HG03066 (cell line): Measurements from ENCODE around the gene ABHD3.
A peak's percentile ranks its signal among the peaks of the same experiment; 100 is the strongest.
"Not testable (repeated sequence)": the region's sequence is repeated elsewhere in the genome, so short reads cannot be mapped to it uniquely, and the experiment has no call there.

Experiments
- ATAC-seq: cut with Tn5 transposase; IDR thresholded peaks from one replicate; pipeline ENCODE4 v1.9.1; 2021; ENCODE audit warnings: low read depth; ENCODE audit not compliant: unreplicated experiment

The ABHD3 gene

GRCh38 chr18:21706386-21706865, 1.9 kb upstream of the ABHD3 start:
- no peak for ATAC-seq

GRCh38 chr18:21703241-21703820, 1.2 kb downstream of the ABHD3 start:
- no peak for ATAC-seq

- no peak for ATAC-seq
These were observed 2.0 kb downstream of the ABHD3 start for GRCh38 chr18:21702602-21703001.

DNA sequence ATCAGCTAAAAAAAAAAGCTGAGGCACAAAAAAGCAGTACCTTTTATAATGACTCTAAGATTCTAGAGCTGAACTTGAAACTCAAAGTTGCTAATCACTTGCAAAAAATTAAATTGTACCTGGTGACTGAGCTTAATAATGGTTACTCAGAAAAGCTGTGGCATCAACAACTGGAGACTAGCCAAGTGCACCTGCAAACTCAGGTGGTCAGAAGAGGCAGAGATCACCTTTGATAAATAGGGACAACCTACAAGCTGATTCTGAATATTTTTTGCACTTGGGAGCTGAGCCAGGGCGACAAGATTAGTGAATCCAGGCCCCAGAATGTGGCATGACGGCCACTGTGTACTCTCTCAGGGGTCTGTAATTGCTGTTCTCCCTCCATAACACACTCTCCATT, 3.0 kb downstream of the ABHD3 start:
- ATAC-seq: no peak

DNA sequence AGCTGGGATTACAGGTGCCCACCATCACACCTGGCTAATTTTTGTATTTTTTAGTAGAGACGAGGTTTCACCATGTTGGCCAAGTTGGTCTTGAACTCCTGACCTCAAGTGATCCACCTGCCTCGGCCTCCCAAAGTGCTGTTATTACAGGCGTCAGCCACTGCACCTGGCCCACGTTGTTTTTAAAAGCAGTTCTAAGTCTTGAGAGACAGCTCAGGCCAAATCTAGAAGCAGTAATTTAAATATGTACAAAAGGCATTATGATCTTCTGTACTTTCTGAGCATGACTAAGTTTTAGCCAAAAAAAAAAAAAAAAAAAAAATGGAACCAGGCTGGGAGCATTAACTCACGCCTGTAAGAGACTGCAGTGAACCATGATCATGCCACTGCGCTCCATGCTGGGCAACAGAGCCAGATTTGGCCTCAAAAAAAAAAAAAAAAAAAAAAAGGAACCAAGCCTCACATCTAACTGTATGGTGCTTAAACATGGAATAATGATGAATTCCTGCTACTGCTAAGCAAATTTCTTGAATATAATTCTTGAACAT, 4.0 kb downstream of the ABHD3 start:
- no peak for ATAC-seq

DNA sequence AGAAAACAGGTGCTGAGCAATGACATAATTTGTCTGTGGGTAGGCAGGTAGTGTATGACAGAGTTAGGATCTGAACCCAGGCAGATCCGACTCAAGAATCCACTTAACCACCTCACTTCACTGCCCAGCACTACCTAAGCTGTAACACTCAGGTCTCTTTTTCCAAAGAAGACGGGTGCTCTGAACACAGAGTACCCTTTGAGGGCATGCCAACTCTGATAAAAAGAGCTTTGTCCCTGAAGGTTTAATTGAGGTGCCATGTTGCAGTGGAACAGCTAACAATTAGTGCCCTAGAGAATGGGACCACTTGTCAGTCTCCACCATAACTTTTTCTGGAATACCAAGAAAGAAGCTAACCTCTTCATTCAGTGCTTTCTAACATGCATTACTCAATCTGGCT, 11.3 kb downstream of the ABHD3 start:
- ATAC-seq: no peak

DNA sequence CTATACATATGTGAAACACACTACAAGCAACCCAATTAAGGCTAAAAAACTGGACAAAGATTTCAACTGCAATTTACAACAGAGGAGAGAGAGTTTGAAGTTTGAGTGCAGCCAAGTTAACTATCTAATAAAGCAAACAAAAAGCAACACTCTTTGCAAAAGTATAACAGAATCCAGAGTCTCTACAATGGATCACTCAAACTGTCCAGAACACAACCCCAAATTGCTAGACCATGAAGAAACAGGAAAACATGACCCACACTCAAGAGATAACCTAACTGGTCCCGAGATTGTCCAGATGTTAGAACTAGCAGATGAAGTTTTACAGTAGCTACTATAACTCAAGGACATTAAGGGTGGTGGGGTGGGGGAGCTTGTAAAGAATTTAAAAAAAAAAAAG, 14.8 kb downstream of the ABHD3 start:
- no peak for ATAC-seq

- ATAC-seq: no peak
These were observed 18.1 kb downstream of the ABHD3 start for GRCh38 chr18:21686282-21687105.

DNA sequence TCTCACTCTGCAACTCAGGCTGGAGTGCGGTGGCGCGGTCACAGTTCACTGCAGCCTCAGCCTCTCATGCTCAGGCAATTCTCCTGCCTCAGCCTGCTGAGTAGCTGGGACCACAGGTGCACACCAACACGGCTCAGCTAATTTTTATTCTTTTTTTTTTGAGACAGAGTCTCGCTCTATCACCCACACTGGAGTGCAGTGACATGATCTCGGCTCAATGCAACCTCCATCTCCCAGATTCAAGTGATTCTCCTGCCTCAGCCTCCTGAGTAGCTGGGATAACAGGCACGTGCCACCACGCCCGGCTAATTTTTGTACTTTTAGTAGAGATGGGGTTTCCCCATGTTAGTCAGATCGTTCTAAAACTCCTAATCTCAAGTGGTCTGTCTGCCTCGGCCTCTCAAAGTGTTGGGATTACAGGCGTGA, 19.0 kb downstream of the ABHD3 start:
- ATAC-seq: peak; percentile 79

DNA sequence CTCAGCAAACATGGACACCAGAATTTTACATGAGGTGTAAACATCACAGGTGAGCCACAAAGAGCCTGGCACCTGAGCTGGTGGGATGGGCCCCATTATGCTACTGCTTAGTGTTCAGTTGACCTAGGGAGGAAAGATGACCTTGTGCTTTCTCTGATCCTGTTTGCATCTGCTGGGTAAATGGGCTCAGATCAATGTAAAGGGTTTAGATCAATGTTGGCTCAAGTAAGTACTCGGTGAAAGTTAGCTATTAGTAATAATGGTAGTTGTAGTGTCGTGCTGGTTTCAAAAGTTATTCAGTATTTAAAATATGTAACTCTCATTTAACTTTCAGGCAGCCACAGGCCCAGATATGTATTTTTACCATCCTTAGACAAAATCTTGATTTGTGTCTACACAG, 19.8 kb downstream of the ABHD3 start:
- peak; percentile 55 for ATAC-seq

- ATAC-seq: no peak
These were observed 22.1 kb downstream of the ABHD3 start for GRCh38 chr18:21682371-21683051.

DNA sequence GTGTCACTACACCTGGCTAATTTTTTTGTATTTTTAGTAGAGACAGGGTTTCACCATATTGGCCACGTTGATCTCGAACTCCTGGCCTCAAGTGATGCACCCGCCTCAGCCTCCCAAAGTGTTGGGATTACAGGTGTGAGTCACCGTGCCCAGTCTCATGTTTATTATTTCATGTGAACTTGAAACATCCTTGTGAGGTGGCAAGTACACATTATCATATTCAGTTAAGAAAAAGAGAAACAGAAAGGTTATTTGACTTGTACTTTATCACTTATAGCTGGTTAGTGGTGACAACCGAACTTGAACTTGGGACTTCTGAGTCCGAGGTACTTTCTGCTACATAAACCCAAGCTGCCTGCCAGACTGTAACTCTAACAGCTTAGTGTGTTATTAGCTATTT, 24.4 kb downstream of the ABHD3 start:
- no peak for ATAC-seq

GRCh38 chr18:21678859-21679258, 25.7 kb downstream of the ABHD3 start:
- no peak for ATAC-seq

- ATAC-seq: not testable (repeated sequence)
These were observed 29.2 kb downstream of the ABHD3 start for GRCh38 chr18:21675354-21675753.

DNA sequence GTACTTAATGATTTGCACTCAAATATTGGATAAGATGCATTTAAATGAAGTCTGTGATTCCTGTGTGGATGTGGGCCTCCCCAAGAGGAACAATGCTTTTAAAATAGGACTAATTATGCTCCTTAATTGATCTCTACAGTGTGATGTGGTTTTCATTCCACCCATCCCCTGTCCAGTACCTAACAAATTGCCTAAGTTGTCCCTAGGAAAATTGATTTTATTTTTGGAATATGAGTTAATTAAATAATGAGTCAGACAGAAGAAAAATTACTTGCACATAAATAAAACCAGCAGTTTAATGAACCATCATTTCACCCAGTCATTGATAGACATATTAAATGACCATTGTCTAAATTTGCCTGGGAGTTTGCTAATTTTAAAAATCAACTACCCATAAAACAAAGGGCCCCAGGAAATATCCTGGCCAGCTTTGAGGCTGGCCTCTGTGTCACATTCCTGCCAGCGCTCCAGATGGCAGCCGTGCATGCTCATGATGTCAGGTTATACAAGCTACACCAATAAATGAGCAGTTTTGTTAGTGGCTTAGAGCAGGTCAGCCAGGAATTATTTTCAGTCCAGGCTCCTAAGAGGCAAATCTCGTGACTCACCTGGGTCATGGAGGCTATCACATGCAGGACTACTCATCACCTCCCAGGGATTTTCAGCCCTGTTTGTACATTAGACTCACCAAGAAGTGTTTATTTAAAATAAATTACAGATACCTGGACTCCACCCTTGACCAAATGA, 31.9 kb downstream of the ABHD3 start:
- ATAC-seq: no peak

DNA sequence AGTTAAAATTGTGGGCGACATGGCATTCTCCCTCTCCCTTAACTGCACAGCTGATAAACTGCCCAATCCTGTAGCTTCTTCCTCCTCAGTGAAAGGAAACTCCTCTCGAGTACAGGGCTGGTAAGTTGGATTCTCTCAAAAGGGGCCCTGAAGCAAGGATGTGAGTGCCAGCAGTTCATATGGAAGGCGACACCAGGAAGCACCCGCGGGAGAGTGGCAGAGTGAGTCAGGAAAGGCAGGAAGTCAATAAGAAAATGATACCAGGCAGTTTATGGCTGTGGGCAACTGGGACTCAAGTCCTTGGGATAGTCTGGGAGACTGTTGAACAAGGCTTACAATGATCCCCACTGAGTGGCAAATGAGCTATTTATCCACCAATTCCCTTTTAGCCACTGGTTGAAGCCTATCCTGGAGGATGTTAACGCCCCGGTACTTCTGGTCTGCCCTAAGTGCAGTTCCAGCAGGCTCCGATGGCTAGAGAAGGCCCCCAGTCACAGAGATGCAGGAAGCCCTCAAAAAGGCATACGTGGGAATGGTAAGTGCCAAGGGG, 34.8 kb downstream of the ABHD3 start:
- no peak for ATAC-seq

DNA sequence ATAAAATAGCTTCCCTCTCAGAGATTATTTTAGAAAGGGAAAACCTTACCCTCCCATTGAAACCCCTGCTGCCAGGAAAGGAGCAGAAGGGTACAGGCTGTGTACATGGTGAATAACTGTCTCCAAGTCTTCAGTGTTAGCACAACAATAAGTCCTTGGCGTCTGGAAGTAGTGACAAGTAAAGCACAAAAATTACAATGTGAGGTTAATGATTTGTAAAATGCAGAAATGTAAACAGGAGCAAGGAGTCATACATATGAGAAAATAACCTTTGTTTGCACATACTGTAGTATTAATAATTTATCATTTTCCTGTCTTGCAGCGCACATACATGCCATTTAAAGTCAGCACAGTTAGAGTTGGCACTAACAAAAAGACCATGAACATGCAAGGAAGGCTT, 40.5 kb downstream of the ABHD3 start:
- no peak for ATAC-seq

DNA sequence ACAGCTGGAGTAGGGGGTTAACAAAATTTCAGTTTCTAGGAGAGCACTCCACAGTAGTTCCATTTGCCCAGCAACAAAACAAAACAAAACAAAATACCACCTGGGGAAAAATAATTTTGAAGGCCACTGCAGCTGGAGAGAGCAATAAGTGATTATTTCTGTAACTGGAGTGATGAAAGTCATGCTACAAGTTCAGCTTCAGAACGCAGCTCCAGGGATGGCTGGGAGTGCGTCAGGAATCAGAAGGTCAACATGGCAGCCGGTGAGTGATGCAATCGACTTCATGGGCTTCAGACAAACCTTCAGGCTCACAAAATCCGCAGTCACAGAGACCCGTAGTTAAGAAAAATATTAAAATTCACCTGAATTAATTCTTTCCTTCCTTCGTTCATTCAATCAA, 41.0 kb downstream of the ABHD3 start:
- ATAC-seq: no peak

DNA sequence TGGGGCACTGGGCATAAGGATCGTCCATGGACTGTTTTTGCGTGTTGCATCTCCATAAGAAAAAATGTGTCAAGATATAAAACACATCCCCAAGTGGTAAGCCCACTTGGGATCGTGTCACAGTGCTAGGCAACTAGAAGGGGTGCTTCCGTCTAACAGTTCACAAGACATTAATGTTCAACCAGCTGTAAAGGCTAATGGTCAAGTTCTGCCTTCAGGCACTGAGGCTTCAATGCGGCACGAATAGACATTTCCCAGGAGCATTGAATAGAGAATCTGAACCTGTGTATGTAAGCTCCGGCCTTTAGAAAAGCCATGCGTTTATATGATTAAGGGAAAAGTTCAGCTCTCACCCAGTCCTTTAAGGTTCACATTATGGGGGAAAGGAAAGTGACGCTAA, 42.0 kb downstream of the ABHD3 start:
- no peak for ATAC-seq

GRCh38 chr18:21660078-21660477, 44.5 kb downstream of the ABHD3 start:
- no peak for ATAC-seq
